ENCODE results near the gene ABHD2.
A peak's percentile ranks its signal among the peaks of the same experiment; 100 is the strongest.
"Not testable (repeated sequence)": the region's sequence is repeated elsewhere in the genome, so short reads cannot be mapped to it uniquely, and the experiment has no call there.

The ABHD2 gene

GRCh38 chr15:89075846-89076245, 12.4 kb upstream of the ABHD2 start:
- DNase-seq, result peak; percentile 88

GRCh38 chr15:89077750-89078149, 10.5 kb upstream of the ABHD2 start:
- DNase-seq, result no peak

DNA sequence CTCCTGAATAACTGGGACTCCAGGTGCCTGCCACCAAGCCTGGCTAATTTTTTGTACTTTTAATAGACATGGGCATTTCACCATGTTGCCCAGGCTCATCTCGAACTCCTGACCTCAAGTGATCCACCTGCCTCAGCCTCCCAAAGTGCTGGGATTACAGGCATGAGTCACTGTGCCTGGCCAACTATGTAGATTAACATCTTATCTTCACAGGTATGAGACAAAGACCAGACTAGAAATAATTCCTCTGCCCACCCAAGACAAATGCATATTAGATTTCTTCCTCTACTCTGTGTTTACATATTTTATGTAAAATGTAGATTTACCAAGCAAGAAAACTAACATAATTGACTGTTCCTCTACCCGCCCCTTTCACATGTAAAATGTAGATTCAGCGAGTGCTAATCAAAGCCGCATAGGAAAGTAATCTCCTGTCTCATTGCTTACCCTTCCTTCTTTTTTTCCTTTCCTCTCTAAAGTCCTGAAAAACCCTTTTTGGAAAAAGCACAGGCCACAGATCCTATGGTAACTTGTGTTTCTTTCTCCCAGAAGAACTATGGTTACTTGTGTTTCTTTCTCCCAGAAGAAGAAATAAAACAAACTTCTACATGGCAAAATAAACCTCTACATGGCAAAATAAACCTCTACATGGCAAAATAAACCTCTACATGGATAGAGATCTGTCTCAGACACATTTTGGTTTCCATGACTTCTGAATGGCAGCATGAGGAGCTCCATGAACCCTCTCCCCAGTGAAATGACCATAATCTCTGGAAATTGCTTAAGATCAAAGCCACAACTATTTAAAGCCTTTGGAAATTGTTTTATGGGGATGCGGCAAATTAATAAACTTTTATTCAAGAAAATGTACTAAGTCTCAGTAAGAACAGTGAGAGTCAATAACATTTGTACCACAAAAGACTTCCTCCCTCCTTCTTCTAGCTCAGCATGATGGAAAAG, 9.1 kb upstream of the ABHD2 start:
- DNase-seq, result no peak

DNA sequence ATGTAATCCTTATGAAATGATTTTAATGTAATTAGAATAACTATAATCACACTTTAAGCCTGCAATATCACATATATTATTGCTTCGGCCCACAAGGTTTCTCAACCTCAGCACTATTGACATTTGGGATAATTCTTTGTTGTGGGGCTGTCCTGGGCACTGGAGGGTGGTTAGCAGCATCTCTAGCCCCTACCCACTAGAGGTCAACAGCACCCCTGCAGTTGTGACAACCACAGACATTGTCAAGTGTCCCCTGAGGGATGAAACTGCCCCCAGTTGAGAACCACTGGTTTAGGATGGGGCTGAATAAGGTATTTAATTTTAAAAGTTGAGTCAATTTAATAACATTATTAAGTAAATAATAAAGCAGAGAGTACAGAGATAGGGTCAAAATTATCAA, 6.4 kb upstream of the ABHD2 start:
- DNase-seq, result no peak

DNA sequence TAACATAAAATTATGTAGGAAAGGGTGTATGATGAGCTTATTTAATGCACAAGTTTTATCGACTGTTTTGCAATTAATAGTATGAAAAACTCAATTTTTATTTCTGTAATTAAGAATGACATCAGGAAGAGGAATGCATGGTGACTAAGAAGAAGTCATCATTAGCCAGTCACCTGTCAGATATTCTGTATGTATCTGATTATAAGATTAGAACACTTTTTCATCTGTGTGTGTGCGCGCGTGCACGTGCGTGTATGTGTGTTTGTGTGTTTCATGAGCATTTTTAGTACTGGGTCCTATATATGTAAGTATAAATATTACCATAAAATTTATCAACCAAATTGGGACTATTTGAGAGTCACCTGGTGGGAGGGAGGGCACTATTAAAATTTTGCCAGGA, 5.0 kb upstream of the ABHD2 start:
- DNase-seq, result no peak

DNA sequence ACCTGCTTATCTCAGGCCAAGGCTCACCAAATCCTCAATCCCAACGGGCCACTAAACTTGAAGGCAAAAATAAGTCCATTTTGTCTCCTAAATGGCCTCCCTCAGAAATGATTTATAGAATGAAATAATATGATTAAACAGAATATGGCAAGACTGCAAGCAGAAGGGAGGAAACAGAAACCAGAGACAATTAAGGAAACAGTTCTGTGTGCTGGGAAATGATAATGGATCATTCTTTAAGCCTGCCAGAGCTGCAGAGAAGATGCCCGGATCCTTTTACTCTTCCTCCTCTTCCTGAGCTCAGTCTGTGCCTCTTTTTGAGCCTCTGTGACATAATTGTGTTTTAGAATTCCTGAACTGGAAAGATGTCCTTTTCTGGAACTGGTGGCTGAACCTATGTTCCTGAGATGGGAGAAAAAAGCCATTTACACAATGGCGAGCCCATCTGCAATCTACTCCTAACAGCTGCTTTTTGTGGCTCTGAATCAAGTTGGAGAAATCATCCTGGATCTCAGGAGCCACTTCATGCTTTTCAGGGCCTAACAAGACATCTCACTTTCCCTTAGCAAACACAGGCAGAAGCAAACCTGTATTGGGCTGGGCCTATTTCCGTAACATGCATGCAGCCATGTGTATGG, 2.8 kb upstream of the ABHD2 start:
- no peak for DNase-seq

GRCh38 chr15:89085933-89086332, 2.3 kb upstream of the ABHD2 start:
- not testable (repeated sequence) for DNase-seq

DNA sequence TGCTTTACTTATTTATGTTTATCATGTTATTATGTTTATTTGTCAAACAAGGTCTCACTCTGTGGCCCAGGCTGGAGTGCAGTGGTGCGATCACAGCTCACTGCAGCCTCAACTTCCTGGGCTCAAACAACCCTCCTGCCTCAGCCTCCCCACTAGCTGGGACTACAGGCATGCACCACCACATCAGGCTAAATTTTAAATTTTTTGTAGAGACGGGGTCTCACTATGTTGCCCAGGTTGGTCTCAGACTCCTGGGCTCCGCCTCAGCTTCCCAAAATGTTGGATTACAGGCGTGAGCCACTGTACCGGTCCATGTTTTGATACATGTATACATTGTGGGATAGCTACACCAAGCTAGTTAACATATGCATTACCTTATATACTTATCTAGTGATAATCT, 1.9 kb upstream of the ABHD2 start:
- not testable (repeated sequence) for DNase-seq

GRCh38 chr15:89087161-89087829, 961 bp upstream of the ABHD2 start:
- no peak for DNase-seq

DNA sequence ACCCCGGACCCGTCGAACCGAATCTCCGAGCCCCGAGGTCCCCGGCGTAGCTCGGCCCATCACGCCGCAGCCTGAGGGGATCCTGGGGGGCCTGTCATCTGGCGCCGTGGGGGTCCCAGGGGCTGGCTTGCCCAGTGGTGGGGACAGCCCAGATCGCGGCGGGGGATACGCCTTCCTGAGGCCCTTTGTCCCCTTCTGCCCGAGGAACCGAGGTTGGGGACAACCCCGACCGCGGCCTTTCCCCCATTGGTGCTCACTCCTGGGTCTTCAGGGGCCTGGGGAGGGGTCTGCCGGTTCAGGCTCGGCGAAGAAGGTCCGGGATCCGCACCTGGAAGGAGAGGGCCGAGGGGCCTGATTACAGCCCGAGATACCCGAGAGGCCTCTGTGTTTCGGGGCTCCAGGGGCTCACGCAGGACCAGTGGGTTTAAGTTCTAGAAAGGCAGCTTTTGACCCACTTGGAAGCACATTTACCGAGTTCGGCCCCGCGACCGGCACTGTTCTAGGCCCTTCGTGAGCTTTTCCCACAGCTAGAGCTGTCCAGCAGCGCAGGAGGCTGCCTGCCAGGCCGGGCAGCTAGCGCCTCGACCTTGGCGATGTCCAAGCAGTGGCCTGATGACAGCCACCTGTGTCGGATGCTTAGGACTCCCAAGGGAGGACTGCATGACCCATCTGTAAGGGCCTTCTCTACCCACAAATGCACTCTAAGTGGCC, 504 bp downstream of the ABHD2 start:
- DNase-seq, result no peak

DNA sequence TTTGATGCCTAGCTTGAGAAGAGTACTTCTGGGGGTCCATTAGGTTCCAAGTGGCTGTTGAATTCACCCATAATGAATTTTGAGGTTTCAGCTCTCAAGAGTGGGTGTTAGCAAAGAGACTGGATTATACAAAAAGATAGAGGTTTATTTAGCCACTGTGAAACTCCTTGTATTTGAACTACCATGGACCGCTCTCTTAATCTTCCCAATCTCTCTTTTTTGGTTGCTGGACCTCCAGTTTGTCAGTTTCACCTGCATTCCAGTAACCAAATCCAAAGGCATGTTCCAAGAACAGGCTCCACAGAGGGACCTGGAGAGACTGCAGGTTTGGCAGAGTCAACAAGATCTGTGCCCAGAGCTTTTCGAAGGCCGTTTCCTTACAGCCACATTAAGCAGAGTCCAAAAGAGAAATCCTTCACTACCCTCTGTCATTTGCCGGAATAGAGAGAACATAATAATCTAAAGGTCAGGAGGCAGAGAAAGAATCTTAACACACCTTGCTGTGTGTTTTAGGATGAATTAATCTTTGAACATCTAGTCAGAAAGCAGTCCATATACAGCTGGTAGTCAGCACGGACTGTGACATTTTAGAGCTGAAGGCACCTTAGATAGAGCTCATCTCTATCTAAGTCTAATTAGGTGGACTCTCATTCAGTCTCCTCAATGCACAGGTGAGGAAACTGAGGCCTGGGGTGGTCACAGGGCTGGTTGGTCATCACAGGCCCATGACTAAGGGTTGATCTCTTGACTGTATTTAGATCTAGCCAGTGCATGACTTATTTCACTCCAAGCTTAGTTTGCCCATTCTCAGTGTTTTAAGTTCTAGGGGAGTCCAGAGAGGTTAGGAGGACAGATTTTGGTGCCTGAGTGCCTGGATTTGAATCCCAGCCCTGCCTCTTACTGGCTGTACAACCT, 1.3 kb downstream of the ABHD2 start:
- DNase-seq, result no peak

- DNase-seq, result peak; percentile 79
These were observed 2.8 kb downstream of the ABHD2 start for GRCh38 chr15:89090791-89091626.

GRCh38 chr15:89091627-89092220, 3.5 kb downstream of the ABHD2 start:
- DNase-seq, result no peak

GRCh38 chr15:89093509-89093908, 5.3 kb downstream of the ABHD2 start:
- no peak for DNase-seq

DNA sequence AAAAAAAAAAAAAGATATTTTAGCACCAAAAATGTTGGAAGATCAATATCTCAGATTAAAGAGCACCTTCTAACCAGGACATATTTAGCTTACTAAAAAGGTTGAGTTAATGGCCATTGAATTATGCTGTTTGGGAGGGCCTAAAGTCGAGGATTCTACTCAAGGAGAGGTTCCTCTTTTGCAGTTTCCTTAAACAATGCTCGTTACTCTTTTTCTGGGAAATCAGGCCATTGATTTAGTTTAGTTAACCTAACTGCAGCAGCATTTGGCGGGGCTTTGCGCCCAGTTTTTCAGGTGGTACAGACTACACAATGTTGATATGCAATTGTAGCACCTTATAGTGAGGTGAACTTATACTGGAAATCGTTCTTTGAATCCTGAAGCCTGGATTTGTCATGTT, 6.8 kb downstream of the ABHD2 start:
- DNase-seq, result peak; percentile 51

DNA sequence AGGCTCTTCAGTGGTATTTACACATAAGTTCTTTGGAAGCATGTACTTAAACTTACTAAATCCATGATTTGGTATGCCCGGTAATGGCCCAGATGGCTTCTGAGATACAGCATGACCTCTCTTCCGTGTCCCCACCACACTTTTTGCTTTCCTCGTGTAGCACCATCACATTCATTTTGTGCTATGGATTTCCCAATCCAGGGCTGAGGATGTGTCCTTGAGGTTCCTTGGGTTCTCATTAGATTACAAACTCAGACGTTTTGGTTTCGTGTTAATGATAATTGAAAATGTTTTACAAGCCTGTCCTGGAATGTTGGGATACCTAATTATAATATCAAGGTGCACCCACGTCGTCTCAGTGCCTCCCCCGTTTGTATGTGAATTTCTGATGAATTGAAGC, 7.3 kb downstream of the ABHD2 start:
- DNase-seq, result no peak

DNA sequence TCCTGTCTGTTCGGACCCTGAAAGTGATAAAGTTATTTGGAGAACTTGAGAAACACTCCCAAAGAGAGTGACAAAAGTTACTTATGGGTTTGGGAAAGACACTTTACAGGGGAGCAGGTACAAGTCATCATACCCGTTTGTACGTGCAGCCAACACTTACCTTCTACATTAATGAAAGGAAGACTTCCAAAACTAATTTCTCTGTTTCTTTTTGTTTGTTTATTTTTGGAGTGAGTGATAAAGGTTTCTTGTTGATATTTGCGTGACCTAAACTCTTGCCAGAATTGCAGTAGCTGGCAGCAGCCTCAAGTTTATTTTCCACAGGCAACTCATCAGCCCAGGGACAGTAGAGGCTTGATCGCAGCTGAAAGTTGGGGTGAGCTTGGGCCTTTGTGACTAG, 8.4 kb downstream of the ABHD2 start:
- DNase-seq, result no peak

DNA sequence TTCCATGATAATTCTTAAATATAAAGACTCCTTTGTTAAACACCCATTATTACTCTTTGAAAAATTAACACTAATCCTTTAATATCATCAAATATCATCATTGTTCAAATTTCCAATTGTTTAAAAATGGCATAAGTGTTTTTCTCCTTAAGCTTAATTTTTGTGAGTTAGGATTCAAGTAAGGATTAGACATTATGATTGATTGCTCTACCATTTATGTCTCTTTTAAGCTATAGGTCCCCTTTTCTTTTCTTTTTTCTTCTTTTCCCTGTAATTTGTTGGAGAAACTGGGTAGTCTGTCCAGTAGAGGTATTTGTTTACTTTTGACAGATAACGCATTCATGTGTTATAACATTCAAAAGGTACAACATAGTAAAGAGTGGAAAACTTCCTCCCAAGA, 9.1 kb downstream of the ABHD2 start:
- DNase-seq, result no peak

DNA sequence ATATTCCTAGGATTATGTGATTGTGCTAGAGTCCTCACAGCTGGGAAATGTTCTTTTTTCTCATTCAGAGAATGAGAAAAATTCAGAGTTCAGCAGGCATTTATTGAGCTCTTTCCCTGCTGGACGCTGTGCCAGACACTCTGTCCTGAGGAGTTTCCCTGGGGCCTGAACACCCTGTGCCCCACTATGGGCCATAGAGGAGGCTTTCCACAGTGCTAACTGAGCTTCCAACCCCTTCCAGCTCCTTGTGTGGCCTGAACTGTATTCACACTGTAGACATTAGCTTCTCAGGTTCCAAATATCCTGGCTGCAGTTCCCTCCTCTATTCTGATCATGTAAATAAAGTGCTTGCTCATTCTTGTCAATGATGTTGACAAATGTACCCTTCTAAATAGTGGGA, 10.0 kb downstream of the ABHD2 start:
- DNase-seq, result no peak

DNA sequence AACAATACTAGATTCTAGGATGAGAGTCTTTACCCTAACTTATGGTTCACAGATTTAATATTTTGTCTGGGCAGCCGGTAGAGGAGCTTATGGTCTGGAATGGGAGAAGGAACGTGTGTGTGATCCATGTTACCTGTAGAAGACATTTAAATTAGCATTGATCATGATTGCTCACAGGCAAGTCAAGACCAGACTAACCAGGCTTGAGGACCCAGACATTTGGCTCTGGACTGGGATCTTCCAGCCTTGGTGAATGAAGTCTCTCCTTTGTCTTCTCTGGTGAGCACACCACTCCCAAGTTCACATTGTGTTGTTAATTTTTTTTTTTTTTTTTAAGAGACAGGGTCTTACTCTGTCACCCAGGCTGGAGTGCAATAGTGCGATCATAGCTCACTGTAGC, 11.7 kb downstream of the ABHD2 start:
- DNase-seq, result no peak
